Measurements from ENCODE around the gene C19orf85.

DNA sequence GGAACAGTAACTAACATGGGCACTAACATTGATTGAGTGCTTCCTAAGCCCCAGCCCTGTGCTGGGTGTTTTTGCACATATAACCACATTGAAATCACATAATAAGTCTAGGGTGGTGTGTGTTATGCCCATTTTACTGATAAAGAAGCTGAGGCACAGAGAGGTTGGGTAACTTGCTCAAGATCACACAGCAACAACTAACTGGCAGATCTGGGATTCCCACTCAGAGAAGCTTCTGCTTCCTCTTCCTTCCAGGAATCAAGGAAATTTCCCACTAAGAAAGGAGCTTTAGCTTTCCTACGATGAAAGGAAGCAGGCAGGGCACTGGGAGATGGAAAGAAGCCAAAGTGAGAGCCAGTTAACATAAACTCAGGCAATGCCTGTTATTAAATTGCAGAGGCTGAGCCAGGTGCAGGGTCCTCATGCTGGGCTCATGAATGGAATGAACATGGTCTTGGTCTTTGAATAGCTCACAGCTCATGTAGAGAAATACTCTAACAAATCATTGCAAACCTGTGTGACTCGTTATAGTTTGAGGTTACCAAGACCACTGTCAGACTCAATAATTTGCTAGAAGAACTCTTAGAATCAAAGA lies 33.8 kb upstream of the C19orf85 start:
- TF ChIP-seq, protein P1, sequence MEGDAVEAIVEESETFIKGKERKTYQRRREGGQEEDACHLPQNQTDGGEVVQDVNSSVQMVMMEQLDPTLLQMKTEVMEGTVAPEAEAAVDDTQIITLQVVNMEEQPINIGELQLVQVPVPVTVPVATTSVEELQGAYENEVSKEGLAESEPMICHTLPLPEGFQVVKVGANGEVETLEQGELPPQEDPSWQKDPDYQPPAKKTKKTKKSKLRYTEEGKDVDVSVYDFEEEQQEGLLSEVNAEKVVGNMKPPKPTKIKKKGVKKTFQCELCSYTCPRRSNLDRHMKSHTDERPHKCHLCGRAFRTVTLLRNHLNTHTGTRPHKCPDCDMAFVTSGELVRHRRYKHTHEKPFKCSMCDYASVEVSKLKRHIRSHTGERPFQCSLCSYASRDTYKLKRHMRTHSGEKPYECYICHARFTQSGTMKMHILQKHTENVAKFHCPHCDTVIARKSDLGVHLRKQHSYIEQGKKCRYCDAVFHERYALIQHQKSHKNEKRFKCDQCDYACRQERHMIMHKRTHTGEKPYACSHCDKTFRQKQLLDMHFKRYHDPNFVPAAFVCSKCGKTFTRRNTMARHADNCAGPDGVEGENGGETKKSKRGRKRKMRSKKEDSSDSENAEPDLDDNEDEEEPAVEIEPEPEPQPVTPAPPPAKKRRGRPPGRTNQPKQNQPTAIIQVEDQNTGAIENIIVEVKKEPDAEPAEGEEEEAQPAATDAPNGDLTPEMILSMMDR (IDR thresholded peaks at IDR 0.05), result no peak
- no peak for TF ChIP-seq ZFX (IDR thresholded peaks at IDR 0.05; ENCODE audit: borderline replicate concordance)
